GM10248 (cell line): ENCODE measurements around the gene GAP43.

Experiments
- CTCF ChIA-PET: fragments of 300-600 bp; sonication (Branson Sonifier 250); formaldehyde crosslinking; extraction: SDS; loops from one replicate; lab custom pipeline; 2021; ENCODE audit warnings: antibody characterized with exemption; lab: Yijun Ruan, JAX
- POLR2A ChIA-PET: fragments of 350-650 bp; sonication (Branson Sonifier 250); formaldehyde crosslinking; extraction: SDS; loops from one replicate; lab custom pipeline; 2020; ENCODE audit warnings: antibody characterized with exemption; lab: Yijun Ruan, JAX
- DNase-seq: peaks from one replicate; pipeline ENCODE4 v3.0.0; 2012; ENCODE audit errors: extremely low spot score
- TF ChIP-seq, protein P1 (sequence below): IDR thresholded peaks from 2 replicates; pipeline ENCODE4 v1.5.1; 2012; ENCODE audit warnings: mild to moderate bottlenecking, low read depth; ENCODE audit errors: extremely low read depth, missing control alignments, control extremely low read depth

GAP43 gene

DNA sequence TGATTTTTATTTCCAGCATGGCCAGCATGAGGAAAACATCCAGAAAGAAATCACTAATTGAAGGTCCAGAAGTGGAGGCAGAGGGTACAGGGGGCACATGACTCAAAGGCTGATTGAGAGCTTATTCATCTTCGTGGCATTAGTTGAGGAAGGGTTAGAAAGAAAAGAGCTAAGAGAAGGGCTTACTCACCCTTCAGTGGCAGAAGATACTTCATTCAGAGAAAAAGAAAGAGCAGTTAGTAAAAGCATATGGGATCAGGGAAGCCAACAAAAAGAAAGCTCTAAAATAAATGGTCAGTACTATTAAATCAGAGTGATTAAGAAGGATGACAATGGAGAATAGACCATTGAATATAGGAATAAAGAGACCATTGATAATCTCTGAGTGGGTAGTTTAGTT, 25.2 kb downstream of the GAP43 start:
- TF ChIP-seq, protein P1, sequence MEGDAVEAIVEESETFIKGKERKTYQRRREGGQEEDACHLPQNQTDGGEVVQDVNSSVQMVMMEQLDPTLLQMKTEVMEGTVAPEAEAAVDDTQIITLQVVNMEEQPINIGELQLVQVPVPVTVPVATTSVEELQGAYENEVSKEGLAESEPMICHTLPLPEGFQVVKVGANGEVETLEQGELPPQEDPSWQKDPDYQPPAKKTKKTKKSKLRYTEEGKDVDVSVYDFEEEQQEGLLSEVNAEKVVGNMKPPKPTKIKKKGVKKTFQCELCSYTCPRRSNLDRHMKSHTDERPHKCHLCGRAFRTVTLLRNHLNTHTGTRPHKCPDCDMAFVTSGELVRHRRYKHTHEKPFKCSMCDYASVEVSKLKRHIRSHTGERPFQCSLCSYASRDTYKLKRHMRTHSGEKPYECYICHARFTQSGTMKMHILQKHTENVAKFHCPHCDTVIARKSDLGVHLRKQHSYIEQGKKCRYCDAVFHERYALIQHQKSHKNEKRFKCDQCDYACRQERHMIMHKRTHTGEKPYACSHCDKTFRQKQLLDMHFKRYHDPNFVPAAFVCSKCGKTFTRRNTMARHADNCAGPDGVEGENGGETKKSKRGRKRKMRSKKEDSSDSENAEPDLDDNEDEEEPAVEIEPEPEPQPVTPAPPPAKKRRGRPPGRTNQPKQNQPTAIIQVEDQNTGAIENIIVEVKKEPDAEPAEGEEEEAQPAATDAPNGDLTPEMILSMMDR, result no peak
- CTCF ChIA-PET, result interaction anchor here (1.2 to 1.4 kb wide), 3 partner anchors 9 to 13 kb away, joined by 3 to 7 read pairs (median 4); no protein-coding TSS in a partner anchor

GRCh38 chr3:115651087-115651486, 27.8 kb downstream of the GAP43 start:
- ChIA-PET CTCF (interaction anchor here (1.5 kb wide), 1 partner anchor 133 kb away, joined by 4 read pairs; no protein-coding TSS in a partner anchor), POLR2A (no interaction called here)
- TF ChIP-seq, protein P1, result no peak
- no peak for DNase-seq

More for the DNA sequence above, 25.2 kb downstream of the GAP43 start:
- DNase-seq, result no peak
- POLR2A ChIA-PET, result no interaction called here

GRCh38 chr3:115651599-115651998, 28.3 kb downstream of the GAP43 start:
- CTCF ChIA-PET, result interaction anchor here (1.6 to 1.7 kb wide), 2 partner anchors 10 to 14 kb away, joined by 4 to 5 read pairs; no protein-coding TSS in a partner anchor
- TF ChIP-seq, protein P1, result no peak
- DNase-seq, result no peak
- POLR2A ChIA-PET, result no interaction called here

GRCh38 chr3:115652738-115653137, 29.4 kb downstream of the GAP43 start:
- no peak for DNase-seq
- POLR2A ChIA-PET, result no interaction called here
- CTCF ChIA-PET, result interaction anchor here (1.6 to 1.7 kb wide), 2 partner anchors 9 to 13 kb away, joined by 4 to 5 read pairs; no protein-coding TSS in a partner anchor
- TF ChIP-seq, protein P1, result no peak

DNA sequence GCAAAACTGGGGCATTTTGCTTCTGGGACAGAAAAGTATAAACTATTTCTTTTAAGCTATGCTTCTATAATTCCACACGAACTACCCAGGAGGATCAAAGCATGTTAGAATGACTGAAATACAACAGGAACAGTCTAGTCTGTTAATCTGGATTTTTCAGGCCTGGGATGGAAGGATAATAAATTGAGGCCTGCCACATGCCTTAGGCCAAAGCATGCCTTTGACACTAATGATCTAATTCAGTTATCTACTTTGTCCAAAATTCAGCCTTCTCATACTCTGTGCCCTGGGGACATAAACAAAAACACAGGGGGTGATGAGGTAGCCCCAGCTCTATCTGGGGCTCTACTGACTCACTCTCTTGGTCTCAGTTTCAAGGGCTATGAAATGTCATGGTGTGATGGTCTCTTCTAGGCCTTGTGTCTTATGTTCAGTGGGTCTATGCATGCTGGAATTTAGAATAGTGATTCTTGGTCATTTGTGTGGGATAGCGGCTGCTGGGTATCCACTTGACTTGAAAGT, 32.5 kb downstream of the GAP43 start:
- ChIA-PET CTCF (interaction anchor here (0.8 to 1.1 kb wide), 2 partner anchors 11 to 12 kb away, joined by 3 read pairs; no protein-coding TSS in a partner anchor), POLR2A (no interaction called here)
- DNase-seq, result no peak
- TF ChIP-seq, protein P1, result no peak

- TF ChIP-seq, protein P1, result no peak
- ChIA-PET CTCF (interaction anchor here (0.8 to 1.1 kb wide), 5 partner anchors 9 to 24 kb away, joined by 3 to 4 read pairs (median 3); no protein-coding TSS in a partner anchor), POLR2A (no interaction called here)
- no peak for DNase-seq
These were observed 33.9 kb downstream of the GAP43 start for GRCh38 chr3:115657168-115657567.
